GM12878 (cell line): ENCODE measurements around the gene STRIP2. TPM values are rescaled to one million over a fixed set of nuclear protein-coding genes. Genes with fewer than 3 reads are reported as not detected.
A peak's percentile ranks its signal among the peaks of the same experiment; 100 is the strongest.

Experiments used
- BHLHE40 ChIP-seq, 2 experiments: fragments of 450-650 bp in 1 of 2; IDR thresholded peaks; 2 replicates each; pipeline ENCODE4 v1.6.1; 2011 to 2017; ENCODE audit warnings: low read depth in 2 of 2, borderline replicate concordance in 1 of 2, improper control_type of control experiment in 1 of 2, low read length in 1 of 2, mild to moderate bottlenecking in 1 of 2
- BRCA1 ChIP-seq: IDR thresholded peaks from 2 replicates; pipeline ENCODE4 v1.6.1; 2011; ENCODE audit warnings: low read depth, low read length, improper control_type of control experiment
- CBX5 ChIP-seq: sonication (generic); IDR thresholded peaks from 2 replicates; pipeline ENCODE4 v1.6.1; 2016; ENCODE audit warnings: low read depth, moderate library complexity, mild to moderate bottlenecking, inconsistent platforms
- CREB1 ChIP-seq: IDR thresholded peaks from 2 replicates; pipeline ENCODE4 v1.6.1; 2012; ENCODE audit warnings: low read depth, mild to moderate bottlenecking, inconsistent platforms
- CREM ChIP-seq: IDR thresholded peaks from 2 replicates; pipeline ENCODE4 v1.6.1; 2014; ENCODE audit warnings: antibody characterized with exemption, low read depth
- EED ChIP-seq: sonication (generic); IDR thresholded peaks from 2 replicates; pipeline ENCODE4 v1.6.1; 2016; ENCODE audit warnings: antibody characterized with exemption, low read depth
- ESRRA ChIP-seq: IDR thresholded peaks from 2 replicates; pipeline ENCODE4 v1.6.1; 2012; ENCODE audit warnings: mild to moderate bottlenecking, low read length, improper control_type of control experiment
- GATAD2B ChIP-seq: fragments of 450-650 bp; conservative IDR thresholded peaks from 2 replicates; pipeline ENCODE4 v1.6.1; 2017; ENCODE audit warnings: low read depth, mild to moderate bottlenecking, moderate library complexity
- HDAC2 ChIP-seq: fragments of 200-600 bp; sonication (generic); IDR thresholded peaks from 2 replicates; pipeline ENCODE4 v1.6.1; 2017
- HDGF ChIP-seq: fragments of 450-650 bp; IDR thresholded peaks from 2 replicates; pipeline ENCODE4 v1.6.1; 2016; ENCODE audit warnings: antibody characterized with exemption
- IKZF1 ChIP-seq: fragments of 450-650 bp; conservative IDR thresholded peaks from 2 replicates; pipeline ENCODE4 v1.6.1; 2017; ENCODE audit warnings: antibody characterized with exemption, mild to moderate bottlenecking
- IKZF2 ChIP-seq, 2 experiments: fragments of 450-650 bp; IDR thresholded peaks; 2 replicates each; pipeline ENCODE4 v1.6.1; 2017; ENCODE audit warnings: mild to moderate bottlenecking in 2 of 2, moderate library complexity in 2 of 2
- IRF4 ChIP-seq: IDR thresholded peaks from 2 replicates; pipeline ENCODE4 v1.6.1; 2011; ENCODE audit warnings: low read depth, low read length
- JUNB ChIP-seq: IDR thresholded peaks from 2 replicates; pipeline ENCODE4 v1.6.1; 2016; ENCODE audit warnings: antibody characterized with exemption, mild to moderate bottlenecking
- KAT2A ChIP-seq: conservative IDR thresholded peaks from 2 replicates; pipeline ENCODE4 v1.6.1; 2011; ENCODE audit warnings: low read depth, low read length; ENCODE audit not compliant: control insufficient read depth
- LARP7 ChIP-seq: fragments of 450-650 bp; IDR thresholded peaks from 2 replicates; pipeline ENCODE4 v1.6.1; 2017; ENCODE audit warnings: mild to moderate bottlenecking
- MEF2A ChIP-seq: IDR thresholded peaks from 2 replicates; pipeline ENCODE4 v1.6.1; 2011; ENCODE audit warnings: low read depth, mild to moderate bottlenecking, low read length, moderate library complexity; ENCODE audit not compliant: insufficient read depth
- MYC ChIP-seq: IDR thresholded peaks from 2 replicates; pipeline ENCODE4 v1.6.1; 2011; ENCODE audit warnings: mild to moderate bottlenecking, low read length, moderate library complexity, inconsistent platforms; ENCODE audit not compliant: insufficient read depth, insufficient replicate concordance, insufficient read length, severe bottlenecking
- NR2F1 ChIP-seq: fragments of 450-650 bp; conservative IDR thresholded peaks from 2 replicates; pipeline ENCODE4 v1.6.1; 2017; ENCODE audit warnings: mild to moderate bottlenecking
- PAX8 ChIP-seq: fragments of 450-650 bp; IDR thresholded peaks from 2 replicates; pipeline ENCODE4 v1.6.1; 2017; ENCODE audit warnings: mild to moderate bottlenecking, moderate library complexity
- RAD21 ChIP-seq: IDR thresholded peaks from 2 replicates; pipeline ENCODE4 v1.6.1; 2011; ENCODE audit warnings: mild to moderate bottlenecking, low read depth, low read length, moderate library complexity; ENCODE audit not compliant: insufficient read depth
- RB1 ChIP-seq: fragments of 450-650 bp; formaldehyde crosslinking; IDR thresholded peaks from 2 replicates; pipeline ENCODE4 v1.6.1; 2017; ENCODE audit warnings: mild to moderate bottlenecking, borderline replicate concordance
- SMAD1 ChIP-seq: fragments of 450-650 bp; IDR thresholded peaks from 2 replicates; pipeline ENCODE4 v1.6.1; 2018; ENCODE audit warnings: mild to moderate bottlenecking, low read depth; ENCODE audit not compliant: partially characterized antibody
- SMAD5 ChIP-seq: IDR thresholded peaks from 2 replicates; pipeline ENCODE4 v1.6.1; 2016; ENCODE audit warnings: antibody characterized with exemption, low read depth
- SREBF1 ChIP-seq: IDR thresholded peaks from 2 replicates; pipeline ENCODE4 v1.6.1; 2012; ENCODE audit warnings: mild to moderate bottlenecking, low read length
- TAF1 ChIP-seq: IDR thresholded peaks from 2 replicates; pipeline ENCODE4 v1.6.1; 2011; ENCODE audit warnings: mild to moderate bottlenecking, low read depth, low read length, borderline replicate concordance
- ZNF24 ChIP-seq: fragments of 450-650 bp; IDR thresholded peaks from 2 replicates; pipeline ENCODE4 v1.6.1; 2017; ENCODE audit warnings: antibody characterized with exemption, mild to moderate bottlenecking
- polyA plus RNA-seq, 11 experiments: library from polyadenylated mRNA; depleted of rRNA in 4 of 11; unstranded in 6 of 11; stranded (reverse) in 5 of 11; fragments of >200 nt; fragmentation: Nextera tagmentation in 4 of 11; fragmentation: Illumina TruSeq in 1 of 11; extraction: Ambion mirVana in 4 of 11; extraction: Trizol in 1 of 11; gene quantifications; 1 replicate in 1 of 11; 2 replicates in 10 of 11; pipeline versions ENCODE4 v1.2.1 to v1.2.3, GENCODE V29; 2011 to 2016; ENCODE audit warnings: inconsistent platforms in 2 of 11, missing spikeins in 2 of 11, low read depth in 1 of 11
- total RNA-seq, 4 experiments: library from RNA; depleted of rRNA in 3 of 4; stranded (reverse); fragments of >200 nt in 3 of 4; fragmentation: Illumina TruSeq in 1 of 4; extraction: Trizol in 1 of 4; gene quantifications; 2 replicates each; pipeline versions ENCODE4 v1.2.1 to v1.2.3, GENCODE V29; 2013 to 2021
- TF ChIP-seq, protein P1 (sequence below): fragments of 450-650 bp; IDR thresholded peaks from 2 replicates; pipeline ENCODE4 v1.6.1; 2016; ENCODE audit warnings: mild to moderate bottlenecking, moderate library complexity, borderline replicate concordance
- TF ChIP-seq, protein P2 (sequence below): fragments of 150-350 bp; IDR thresholded peaks from 2 replicates; pipeline ENCODE4 v1.6.1; 2016; ENCODE audit warnings: low read depth, low read length

Gene STRIP2
- total and polyA plus RNA-seq, 10 of the 15 experiments (the other 5 are each of a cell fraction or from before 2014, with no cell fraction given): 0.48 to 5.8 (median 1.8) TPM

DNA sequence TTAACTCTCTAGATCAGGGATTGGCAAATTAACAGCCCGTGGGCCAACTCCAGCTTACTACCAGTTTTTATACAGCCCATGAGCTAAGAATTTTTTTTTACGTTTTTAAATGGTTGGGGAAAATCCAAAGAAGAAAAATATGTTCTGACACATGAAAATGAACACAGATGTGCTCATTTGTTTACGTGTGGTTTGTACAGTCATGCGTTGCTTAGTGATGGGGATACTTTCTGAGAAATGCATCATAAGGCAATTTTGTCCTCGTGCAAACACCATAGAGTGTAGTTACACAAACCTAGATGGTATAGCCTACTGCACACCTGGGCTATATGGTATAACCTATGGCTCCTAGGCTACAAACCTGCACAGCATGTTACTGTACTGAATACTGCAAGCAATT lies 59.8 kb downstream of the STRIP2 start (continued):
- TF ChIP-seq JUNB (0 out of 2 replicates have a peak, but pooled peaks have one; percentile 30), MEF2A (no peak), SMAD5 (no peak), HDAC2 (no peak), RB1 (no peak), PAX8 (no peak), NR2F1 (no peak), HDGF (no peak), IKZF2 (IDR thresholded peaks at IDR 0.05) (no peak), IRF4 (no peak), RAD21 (no peak), SMAD1 (no peak), BRCA1 (no peak), EED (no peak), TAF1 (no peak), ZNF24 (no peak), SREBF1 (no peak), KAT2A (no peak), MYC (no peak), GATAD2B (no peak), LARP7 (no peak), CREB1 (peak; percentile 78), IKZF1 (no peak), CREM (peak; percentile 67), CBX5 (no peak), BHLHE40 (IDR thresholded peaks at IDR 0.05; ENCODE audit: borderline replicate concordance in 1 of 2, low read depth in 2 of 2, low read length in 1 of 2) (peak in 1 of 2 experiments; percentile 43; a peak in 1 of 4 replicates), ESRRA (no peak)
- TF ChIP-seq, protein P1, sequence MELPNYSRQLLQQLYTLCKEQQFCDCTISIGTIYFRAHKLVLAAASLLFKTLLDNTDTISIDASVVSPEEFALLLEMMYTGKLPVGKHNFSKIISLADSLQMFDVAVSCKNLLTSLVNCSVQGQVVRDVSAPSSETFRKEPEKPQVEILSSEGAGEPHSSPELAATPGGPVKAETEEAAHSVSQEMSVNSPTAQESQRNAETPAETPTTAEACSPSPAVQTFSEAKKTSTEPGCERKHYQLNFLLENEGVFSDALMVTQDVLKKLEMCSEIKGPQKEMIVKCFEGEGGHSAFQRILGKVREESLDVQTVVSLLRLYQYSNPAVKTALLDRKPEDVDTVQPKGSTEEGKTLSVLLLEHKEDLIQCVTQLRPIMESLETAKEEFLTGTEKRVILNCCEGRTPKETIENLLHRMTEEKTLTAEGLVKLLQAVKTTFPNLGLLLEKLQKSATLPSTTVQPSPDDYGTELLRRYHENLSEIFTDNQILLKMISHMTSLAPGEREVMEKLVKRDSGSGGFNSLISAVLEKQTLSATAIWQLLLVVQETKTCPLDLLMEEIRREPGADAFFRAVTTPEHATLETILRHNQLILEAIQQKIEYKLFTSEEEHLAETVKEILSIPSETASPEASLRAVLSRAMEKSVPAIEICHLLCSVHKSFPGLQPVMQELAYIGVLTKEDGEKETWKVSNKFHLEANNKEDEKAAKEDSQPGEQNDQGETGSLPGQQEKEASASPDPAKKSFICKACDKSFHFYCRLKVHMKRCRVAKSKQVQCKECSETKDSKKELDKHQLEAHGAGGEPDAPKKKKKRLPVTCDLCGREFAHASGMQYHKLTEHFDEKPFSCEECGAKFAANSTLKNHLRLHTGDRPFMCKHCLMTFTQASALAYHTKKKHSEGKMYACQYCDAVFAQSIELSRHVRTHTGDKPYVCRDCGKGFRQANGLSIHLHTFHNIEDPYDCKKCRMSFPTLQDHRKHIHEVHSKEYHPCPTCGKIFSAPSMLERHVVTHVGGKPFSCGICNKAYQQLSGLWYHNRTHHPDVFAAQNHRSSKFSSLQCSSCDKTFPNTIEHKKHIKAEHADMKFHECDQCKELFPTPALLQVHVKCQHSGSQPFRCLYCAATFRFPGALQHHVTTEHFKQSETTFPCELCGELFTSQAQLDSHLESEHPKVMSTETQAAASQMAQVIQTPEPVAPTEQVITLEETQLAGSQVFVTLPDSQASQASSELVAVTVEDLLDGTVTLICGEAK: no peak
- TF ChIP-seq, protein P2, sequence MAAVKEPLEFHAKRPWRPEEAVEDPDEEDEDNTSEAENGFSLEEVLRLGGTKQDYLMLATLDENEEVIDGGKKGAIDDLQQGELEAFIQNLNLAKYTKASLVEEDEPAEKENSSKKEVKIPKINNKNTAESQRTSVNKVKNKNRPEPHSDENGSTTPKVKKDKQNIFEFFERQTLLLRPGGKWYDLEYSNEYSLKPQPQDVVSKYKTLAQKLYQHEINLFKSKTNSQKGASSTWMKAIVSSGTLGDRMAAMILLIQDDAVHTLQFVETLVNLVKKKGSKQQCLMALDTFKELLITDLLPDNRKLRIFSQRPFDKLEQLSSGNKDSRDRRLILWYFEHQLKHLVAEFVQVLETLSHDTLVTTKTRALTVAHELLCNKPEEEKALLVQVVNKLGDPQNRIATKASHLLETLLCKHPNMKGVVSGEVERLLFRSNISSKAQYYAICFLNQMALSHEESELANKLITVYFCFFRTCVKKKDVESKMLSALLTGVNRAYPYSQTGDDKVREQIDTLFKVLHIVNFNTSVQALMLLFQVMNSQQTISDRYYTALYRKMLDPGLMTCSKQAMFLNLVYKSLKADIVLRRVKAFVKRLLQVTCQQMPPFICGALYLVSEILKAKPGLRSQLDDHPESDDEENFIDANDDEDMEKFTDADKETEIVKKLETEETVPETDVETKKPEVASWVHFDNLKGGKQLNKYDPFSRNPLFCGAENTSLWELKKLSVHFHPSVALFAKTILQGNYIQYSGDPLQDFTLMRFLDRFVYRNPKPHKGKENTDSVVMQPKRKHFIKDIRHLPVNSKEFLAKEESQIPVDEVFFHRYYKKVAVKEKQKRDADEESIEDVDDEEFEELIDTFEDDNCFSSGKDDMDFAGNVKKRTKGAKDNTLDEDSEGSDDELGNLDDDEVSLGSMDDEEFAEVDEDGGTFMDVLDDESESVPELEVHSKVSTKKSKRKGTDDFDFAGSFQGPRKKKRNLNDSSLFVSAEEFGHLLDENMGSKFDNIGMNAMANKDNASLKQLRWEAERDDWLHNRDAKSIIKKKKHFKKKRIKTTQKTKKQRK: no peak
